Left ventricle myocardium inferior (tissue), 1 donor: ENCODE results near the gene ASTN2. TPM values are rescaled to one million over a fixed set of nuclear protein-coding genes. Genes with fewer than 3 reads are reported as not detected.

Experiments used
- DNase-seq: peaks from one replicate; pipeline ENCODE4 v3.0.0-alpha.2; 2020
- H3K27ac ChIP-seq: fragments of 200-600 bp; replicated peaks from 2 replicates; pipeline ENCODE4 v1.8.0; 2021
- H3K27me3 ChIP-seq: fragments of 200-600 bp; 2 replicates; pipeline ENCODE4 v1.8.0; 2021; ENCODE audit warnings: low read depth
- H3K36me3 ChIP-seq: fragments of 200-600 bp; 2 replicates; pipeline ENCODE4 v1.8.0; 2021
- H3K4me1 ChIP-seq: fragments of 200-600 bp; 2 replicates; pipeline ENCODE4 v1.8.0; 2021
- H3K4me3 ChIP-seq: fragments of 200-600 bp; 2 replicates; pipeline ENCODE4 v1.8.0; 2021; ENCODE audit warnings: mild to moderate bottlenecking, moderate library complexity
- H3K9me3 ChIP-seq: fragments of 200-600 bp; replicated peaks from 2 replicates; pipeline ENCODE4 v1.8.0; 2021
- intact Hi-C: fragments of 100-400 bp; cut with micrococcal nuclease; formaldehyde crosslinking; loops from one replicate; pipeline ENCODE4 v1.11.0; 2022
- total RNA-seq: library from RNA; stranded (reverse); fragmentation: NEBNext Ultra II Directional; extraction: Animal tissue kit (Norgen Biotek cat#: 25700); gene quantifications from one replicate; pipeline ENCODE4 v1.2.1, GENCODE V29; 2021
- TF ChIP-seq, protein P1 (sequence below): fragments of 200-600 bp; IDR thresholded peaks from 2 replicates; pipeline ENCODE4 v1.8.0; 2021; ENCODE audit warnings: antibody characterized with exemption, mild to moderate bottlenecking, borderline replicate concordance
- donor health status: DM: no; HTN: yes; CAD: no; lungs with severe emphysema.

ASTN2 gene
- total RNA-seq, 1 donor from 2014 or later, result 6.1 TPM

DNA sequence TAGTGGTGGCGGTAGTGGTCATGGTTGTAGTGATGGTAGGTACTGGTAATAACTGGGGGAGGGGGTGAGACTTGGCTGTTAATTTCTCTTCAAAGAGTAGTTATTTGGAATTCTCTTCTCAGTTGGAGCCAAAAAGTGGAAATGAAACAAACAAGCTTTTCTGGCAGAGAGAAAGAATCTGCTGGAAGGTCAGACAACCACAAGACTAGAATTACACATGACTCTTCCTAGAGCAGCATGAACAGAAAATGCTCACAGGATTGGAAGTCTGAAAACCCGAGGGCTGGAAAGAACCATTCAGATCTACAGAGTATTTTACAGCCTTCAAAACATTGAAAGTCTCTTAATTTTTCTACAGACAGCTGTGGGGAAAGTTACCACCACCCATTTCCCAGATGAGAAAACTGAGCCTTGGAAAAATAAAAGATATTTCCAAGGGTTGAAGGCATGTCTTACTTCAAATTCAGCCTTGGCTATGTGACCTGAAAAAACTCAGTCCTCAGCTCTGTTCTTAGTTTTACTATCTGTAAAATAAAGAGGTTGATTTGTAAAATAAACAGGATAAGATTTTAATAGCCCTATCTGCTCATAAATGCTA is 770.7 kb downstream of the ASTN2 start:
- no peak overlapping the region for H3K4me3 ChIP-seq
- H3K27ac ChIP-seq, result no peak overlapping the region
- H3K4me1 ChIP-seq, result peaks cover 50% of the 10 kb centered on the region
- H3K27me3 ChIP-seq, result no peaks in the 10 kb centered on the region
- TF ChIP-seq, protein P1, sequence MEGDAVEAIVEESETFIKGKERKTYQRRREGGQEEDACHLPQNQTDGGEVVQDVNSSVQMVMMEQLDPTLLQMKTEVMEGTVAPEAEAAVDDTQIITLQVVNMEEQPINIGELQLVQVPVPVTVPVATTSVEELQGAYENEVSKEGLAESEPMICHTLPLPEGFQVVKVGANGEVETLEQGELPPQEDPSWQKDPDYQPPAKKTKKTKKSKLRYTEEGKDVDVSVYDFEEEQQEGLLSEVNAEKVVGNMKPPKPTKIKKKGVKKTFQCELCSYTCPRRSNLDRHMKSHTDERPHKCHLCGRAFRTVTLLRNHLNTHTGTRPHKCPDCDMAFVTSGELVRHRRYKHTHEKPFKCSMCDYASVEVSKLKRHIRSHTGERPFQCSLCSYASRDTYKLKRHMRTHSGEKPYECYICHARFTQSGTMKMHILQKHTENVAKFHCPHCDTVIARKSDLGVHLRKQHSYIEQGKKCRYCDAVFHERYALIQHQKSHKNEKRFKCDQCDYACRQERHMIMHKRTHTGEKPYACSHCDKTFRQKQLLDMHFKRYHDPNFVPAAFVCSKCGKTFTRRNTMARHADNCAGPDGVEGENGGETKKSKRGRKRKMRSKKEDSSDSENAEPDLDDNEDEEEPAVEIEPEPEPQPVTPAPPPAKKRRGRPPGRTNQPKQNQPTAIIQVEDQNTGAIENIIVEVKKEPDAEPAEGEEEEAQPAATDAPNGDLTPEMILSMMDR, result no peak
- no peaks in the 10 kb centered on the region for H3K36me3 ChIP-seq
- no peak for DNase-seq
- H3K9me3 ChIP-seq, result no peaks in the 10 kb centered on the region
- intact Hi-C loops, result loop anchor here (10.0 kb wide), 1 partner anchor 69 kb away; no protein-coding TSS in a partner anchor

DNA sequence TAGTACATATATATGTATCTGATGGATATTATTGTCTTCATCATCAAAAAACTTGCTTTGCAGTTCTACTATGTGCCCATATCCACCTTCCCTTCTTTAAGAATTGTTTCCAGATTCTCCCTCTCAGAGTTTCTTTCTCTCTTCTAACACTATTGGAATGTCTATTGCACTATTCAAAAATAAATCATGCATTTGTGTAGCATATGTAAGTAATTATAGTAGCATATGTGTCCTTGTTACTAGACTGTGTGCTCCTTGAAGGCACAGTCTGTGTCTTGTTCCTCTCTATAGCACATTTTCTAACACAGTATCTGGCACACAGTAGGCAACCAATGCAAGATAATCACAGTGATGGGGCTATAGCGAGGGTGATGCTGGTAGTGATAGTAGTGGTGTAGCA is 771.2 kb downstream of the ASTN2 start:
- peaks cover 50% of the 10 kb centered on the region for H3K4me1 ChIP-seq
- no peaks in the 10 kb centered on the region for H3K9me3 ChIP-seq
- H3K27ac ChIP-seq, result no peak overlapping the region
- no peak for DNase-seq
- TF ChIP-seq, protein P1, result no peak
- no peaks in the 10 kb centered on the region for H3K36me3 ChIP-seq
- H3K27me3 ChIP-seq, result no peaks in the 10 kb centered on the region
- H3K4me3 ChIP-seq, result no peak overlapping the region
- intact Hi-C loops, result loop anchor here (10.0 kb wide), 1 partner anchor 69 kb away; no protein-coding TSS in a partner anchor

DNA sequence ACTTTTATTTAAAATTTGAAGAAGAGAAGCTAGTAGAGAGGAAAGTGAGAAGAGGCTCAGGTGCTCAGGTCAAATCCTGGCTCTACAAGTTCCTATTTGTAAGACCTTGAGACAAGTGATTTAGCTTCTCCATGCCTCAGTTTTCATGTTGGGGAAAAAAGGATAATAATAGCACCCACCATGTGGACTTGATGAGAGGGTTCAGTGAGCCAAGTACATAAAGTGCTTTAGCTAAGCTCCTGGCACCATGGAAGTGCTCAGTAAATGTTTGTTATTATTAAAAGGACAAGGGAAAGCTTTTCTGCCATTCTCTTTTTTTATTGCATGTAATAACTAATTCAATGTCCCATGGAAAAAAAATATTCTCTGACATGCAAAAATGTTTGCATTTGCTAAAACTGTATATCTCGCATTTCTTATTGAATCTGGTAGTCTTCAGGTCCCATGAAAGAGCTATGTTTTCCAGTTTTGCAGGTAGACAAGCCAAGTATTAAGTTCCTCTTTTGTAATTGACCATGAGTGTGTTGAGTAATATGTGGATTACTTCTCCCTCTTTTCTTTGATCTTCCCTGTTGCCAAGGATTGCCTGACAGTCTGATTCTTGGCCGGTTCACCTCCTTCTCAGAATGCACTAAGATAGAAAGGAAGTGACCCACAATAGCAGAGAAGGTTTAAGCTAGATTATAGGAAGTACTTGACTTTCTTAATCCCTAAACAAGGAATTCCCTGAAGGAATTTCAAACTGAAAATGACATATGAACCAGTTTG is 773.4 kb downstream of the ASTN2 start:
- no peaks in the 10 kb centered on the region for H3K36me3 ChIP-seq
- TF ChIP-seq, protein P1, result no peak
- intact Hi-C loops, result loop anchor here (10.0 kb wide), 1 partner anchor 67 kb away; no protein-coding TSS in a partner anchor
- H3K4me3 ChIP-seq, result no peak overlapping the region
- H3K27ac ChIP-seq, result peak overlapping the region; percentile 52
- no peaks in the 10 kb centered on the region for H3K27me3 ChIP-seq
- peaks cover 3% of the 10 kb centered on the region for H3K9me3 ChIP-seq
- no peak for DNase-seq
- H3K4me1 ChIP-seq, result peaks cover 42% of the 10 kb centered on the region

DNA sequence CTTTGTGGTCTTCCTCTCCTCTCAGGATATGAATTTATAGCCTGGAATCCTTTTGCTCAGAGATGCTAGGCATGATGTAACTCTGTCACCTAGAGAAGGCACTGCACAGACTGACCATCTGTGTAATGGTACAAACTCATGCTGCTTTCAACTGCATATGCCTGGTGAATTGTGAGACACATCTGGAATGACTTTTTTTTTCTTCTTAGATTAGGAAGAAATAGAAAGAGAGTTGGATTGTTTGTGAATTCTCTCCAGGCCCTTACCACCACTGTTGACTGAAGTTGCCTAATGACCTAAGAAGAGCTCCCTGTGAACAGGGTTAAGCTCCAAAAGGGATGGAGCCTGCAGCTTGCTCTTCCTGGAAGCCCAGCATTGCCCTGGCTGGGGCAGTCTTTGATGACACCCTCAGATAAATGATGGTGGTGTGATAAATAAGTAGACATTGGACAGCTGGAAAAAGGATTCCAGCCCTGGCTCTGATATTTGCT is 775.6 kb downstream of the ASTN2 start:
- H3K27me3 ChIP-seq, result no peaks in the 10 kb centered on the region
- no peaks in the 10 kb centered on the region for H3K36me3 ChIP-seq
- H3K4me3 ChIP-seq, result no peak overlapping the region
- DNase-seq, result no peak
- H3K4me1 ChIP-seq, result peaks cover 34% of the 10 kb centered on the region
- H3K9me3 ChIP-seq, result peaks cover 3% of the 10 kb centered on the region
- intact Hi-C loops, result no loop called here
- H3K27ac ChIP-seq, result peak overlapping the region; percentile 21
- TF ChIP-seq, protein P1, result no peak

DNA sequence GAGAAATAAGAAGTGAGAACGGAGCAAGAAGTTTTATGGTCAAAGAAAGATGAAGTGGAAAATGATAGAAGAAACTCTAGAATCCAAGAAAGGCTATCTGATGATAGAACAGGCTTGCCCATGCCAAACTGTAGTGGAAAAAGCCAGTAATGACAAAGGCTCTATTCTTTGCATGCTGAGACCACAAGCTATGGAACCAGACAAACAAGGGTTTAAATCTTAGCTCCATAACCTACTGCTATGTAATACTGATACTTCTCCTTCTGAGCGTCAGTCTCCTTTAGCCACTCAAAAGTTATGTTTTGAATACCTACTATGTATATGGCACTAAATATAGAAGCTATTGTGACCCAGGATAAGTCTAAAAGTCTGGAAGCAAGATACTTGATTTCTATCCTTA is 778.9 kb downstream of the ASTN2 start:
- no peaks in the 10 kb centered on the region for H3K36me3 ChIP-seq

More for the DNA sequence above, 778.9 kb downstream of the ASTN2 start:
- H3K27me3 ChIP-seq, result no peaks in the 10 kb centered on the region
- H3K9me3 ChIP-seq, result peaks cover 3% of the 10 kb centered on the region
- no peak overlapping the region for H3K27ac ChIP-seq
- intact Hi-C loops, result no loop called here
- H3K4me3 ChIP-seq, result no peak overlapping the region
- TF ChIP-seq, protein P1, result no peak
- H3K4me1 ChIP-seq, result peaks cover 13% of the 10 kb centered on the region
- DNase-seq, result no peak
